B cell (primary cell): Measurements from ENCODE around the gene WDR1. TPM values are rescaled to one million over a fixed set of nuclear protein-coding genes. Genes with fewer than 3 reads are reported as not detected.

ENCODE experiments used
- ATAC-seq: fragments of 200-7000 bp; cut with Tn5 transposase; one replicate; pipeline ENCODE4 v1.10.0; 2021; ENCODE audit warnings: low read depth, mild to moderate bottlenecking, moderate number of reproducible peaks, moderate library complexity
- CTCF ChIA-PET: fragments of 350-600 bp; sonication (Branson Sonifier 250); formaldehyde crosslinking; loops from one replicate; lab custom pipeline; 2021; ENCODE audit warnings: antibody characterized with exemption, inconsistent platforms; lab: Charles Lee
- POLR2A ChIA-PET: fragments of 350-600 bp; sonication (Branson Sonifier 250); formaldehyde crosslinking; loops from one replicate; lab custom pipeline; 2021; ENCODE audit warnings: antibody characterized with exemption; lab: Charles Lee
- DNase-seq: peaks from one replicate; pipeline ENCODE4 v3.0.0; 2013
- H2AFZ ChIP-seq: 2 replicates; pipeline ENCODE4 v1.6.1; 2012; ENCODE audit warnings: mild to moderate bottlenecking, low read depth, low read length; ENCODE audit not compliant: insufficient read depth, poor library complexity, severe bottlenecking
- H3K27ac ChIP-seq, 2 donors: 1 replicate in 1 of 2; 2 replicates in 1 of 2; pipeline ENCODE4 v1.5.1; 2012 to 2013; ENCODE audit warnings: low read length in 2 of 2, mild to moderate bottlenecking in 2 of 2, moderate library complexity in 1 of 2
- H3K27me3 ChIP-seq, 4 experiments: fragments of 200-600 bp in 1 of 4; sonication (generic) in 1 of 4; replicated peaks in 1 of 4; 1 replicate in 2 of 4; 2 replicates in 2 of 4; pipeline versions ENCODE4 v1.6.1 to v1.7.0; 2013 to 2016; ENCODE audit warnings: low read length in 3 of 4, mild to moderate bottlenecking in 2 of 4, mixed read lengths in 1 of 4, moderate library complexity in 1 of 4; ENCODE audit not compliant: insufficient read depth in 4 of 4, control insufficient read depth in 3 of 4; ENCODE audit errors: control extremely low read depth in 1 of 4
- H3K36me3 ChIP-seq, 2 experiments: replicated peaks in 1 of 2; 1 replicate in 1 of 2; 2 replicates in 1 of 2; pipeline versions ENCODE4 v1.6.1 to v1.7.1; 2013; ENCODE audit warnings: low read length in 1 of 2; ENCODE audit not compliant: insufficient read depth in 2 of 2, control insufficient read depth in 1 of 2; ENCODE audit errors: control extremely low read depth in 1 of 2, extremely low read depth in 1 of 2
- H3K4me1 ChIP-seq, 2 donors: fragments of 200-600 bp in 1 of 2; sonication (generic) in 1 of 2; 1 replicate in 1 of 2; 2 replicates in 1 of 2; pipeline versions ENCODE4 v1.5.1 to v1.6.1; 2013 to 2017; ENCODE audit warnings: low read length in 2 of 2; ENCODE audit not compliant: control insufficient read depth in 2 of 2, insufficient read depth in 2 of 2
- H3K4me2 ChIP-seq: replicated peaks from 2 replicates; pipeline ENCODE3; 2012; ENCODE audit warnings: mild to moderate bottlenecking, low read depth, low read length; ENCODE audit not compliant: poor library complexity, severe bottlenecking
- H3K4me3 ChIP-seq, 5 experiments: fragments of 200-600 bp in 1 of 5; sonication (generic) in 1 of 5; 1 replicate in 3 of 5; 2 replicates in 2 of 5; pipeline versions ENCODE4 v1.5.1 to v1.7.0; 2011 to 2016; ENCODE audit warnings: low read length in 4 of 5, mild to moderate bottlenecking in 4 of 5, low read depth in 2 of 5, control low read depth in 1 of 5, moderate library complexity in 1 of 5; ENCODE audit not compliant: insufficient read depth in 1 of 5; ENCODE audit errors: control extremely low read depth in 1 of 5, extremely low read depth in 1 of 5
- H3K79me2 ChIP-seq: fragments of 200-600 bp; sonication (generic); one replicate; pipeline ENCODE4 v1.6.0; 2016; ENCODE audit warnings: low read length; ENCODE audit not compliant: control insufficient read depth, insufficient read depth
- H3K9ac ChIP-seq: fragments of 200-600 bp; sonication (generic); 2 replicates; pipeline ENCODE4 v1.6.1; 2017; ENCODE audit warnings: mild to moderate bottlenecking, low read length, moderate library complexity
- H3K9me3 ChIP-seq, 3 donors: one replicate each; pipeline versions ENCODE4 v1.6.1 to v1.7.1; 2013; ENCODE audit warnings: low read length in 2 of 3; ENCODE audit not compliant: control insufficient read depth in 2 of 3, insufficient read depth in 1 of 3; ENCODE audit errors: control extremely low read depth in 1 of 3
- H4K20me1 ChIP-seq: 2 replicates; pipeline ENCODE4 v1.6.0; 2012; ENCODE audit warnings: mild to moderate bottlenecking, low read length; ENCODE audit not compliant: insufficient read depth, control insufficient read depth, poor library complexity, severe bottlenecking
- H3K27ac Mint-ChIP-seq: one replicate; pipeline ENCODE4 v1.8.0; 2021; ENCODE audit warnings: mixed read lengths
- H3K27me3 Mint-ChIP-seq: one replicate; pipeline ENCODE4 v1.8.0; 2021; ENCODE audit warnings: mixed read lengths
- H3K4me1 Mint-ChIP-seq: one replicate; pipeline ENCODE4 v1.8.0; 2021; ENCODE audit warnings: mixed read lengths
- H3K4me3 Mint-ChIP-seq: one replicate; pipeline ENCODE4 v1.8.0; 2021; ENCODE audit warnings: mixed read lengths
- H3K9me3 Mint-ChIP-seq: one replicate; pipeline ENCODE4 v1.8.0; 2022; ENCODE audit warnings: mixed read lengths; ENCODE audit not compliant: insufficient read depth
- EZH2 ChIP-seq: IDR thresholded peaks from 2 replicates; pipeline ENCODE4 v1.6.1; 2012; ENCODE audit warnings: borderline replicate concordance, low read depth, mild to moderate bottlenecking, moderate library complexity, low read length; ENCODE audit not compliant: insufficient read depth, poor library complexity, severe bottlenecking
- WGBS: methylation state at CpG from one replicate; pipeline ENCODE4 v1.1.5; 2013; ENCODE audit warnings: missing lambda C conversion rate; ENCODE audit not compliant: insufficient coverage; 5-methylcytosine and 5-hydroxymethylcytosine counted together
- intact Hi-C: fragments of 100-400 bp; cut with micrococcal nuclease; formaldehyde crosslinking; loops from one replicate; pipeline ENCODE4 v1.10.0; 2022
- polyA plus RNA-seq: library from polyadenylated mRNA; depleted of rRNA; stranded (reverse); fragments of >200 nt; gene quantifications from 2 replicates; pipeline ENCODE4 v1.2.3, GENCODE V29; 2012
- total RNA-seq, 2 donors: library from RNA; stranded (reverse); fragments of 120-200 nt in 1 of 2; gene quantifications; 1 replicate in 1 of 2; 2 replicates in 1 of 2; pipeline versions ENCODE4 v1.2.3 to v1.2.4, GENCODE V29; 2013 to 2022
- TF ChIP-seq, protein P1 (sequence below): fragments of 200-600 bp; IDR thresholded peaks from one replicate; pipeline ENCODE4 v1.8.0; 2022; ENCODE audit warnings: antibody characterized with exemption, mild to moderate bottlenecking

The WDR1 gene
- total and polyA plus RNA-seq, 2 donors (not counting 1 experiment from before 2014, with no cell fraction given) = 134 to 217 TPM

DNA sequence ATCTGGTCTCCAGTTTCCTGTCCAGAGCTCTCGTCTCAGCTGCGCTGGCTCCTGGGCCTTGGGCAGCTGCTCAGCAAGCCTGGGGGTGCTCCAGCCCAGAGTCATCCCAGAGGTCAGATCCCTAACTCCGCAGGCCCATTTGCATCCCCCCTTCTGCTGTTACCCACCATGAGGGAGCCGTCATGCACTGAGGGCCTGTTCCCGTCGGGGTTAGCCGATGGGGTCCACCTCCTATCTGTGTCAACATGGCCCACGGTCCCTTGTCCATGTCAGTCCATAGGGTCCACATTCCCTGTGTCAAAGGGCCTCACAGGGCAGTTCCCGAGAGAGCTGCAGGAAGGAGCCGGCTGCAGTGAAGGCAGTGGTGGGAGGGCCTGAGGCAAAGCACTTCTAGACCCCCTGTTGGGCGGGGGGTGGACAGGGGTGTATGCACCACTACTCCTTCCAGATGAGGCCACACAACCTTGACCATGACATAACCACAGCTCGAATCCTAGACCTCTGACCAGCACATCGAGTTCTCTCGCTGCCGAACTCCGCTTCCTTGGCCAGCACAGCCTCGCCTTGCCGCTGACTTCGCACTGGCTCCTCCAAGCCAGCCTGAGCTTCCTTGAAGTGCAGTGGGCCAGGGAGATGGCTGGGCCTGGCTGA is 24.9 kb downstream of the WDR1 start:
- intact Hi-C loops = no loop called here
- H3K4me1 Mint-ChIP-seq = peaks cover 28% of the 10 kb centered on the region
- 98% methylated on average over 18 of the region's 19 CpGs for WGBS
- peaks cover 89% of the 10 kb centered on the region for H3K79me2 ChIP-seq
- no peaks in the 10 kb centered on the region for H3K9me3 ChIP-seq
- TF ChIP-seq EZH2 = no peak
- TF ChIP-seq, protein P1, sequence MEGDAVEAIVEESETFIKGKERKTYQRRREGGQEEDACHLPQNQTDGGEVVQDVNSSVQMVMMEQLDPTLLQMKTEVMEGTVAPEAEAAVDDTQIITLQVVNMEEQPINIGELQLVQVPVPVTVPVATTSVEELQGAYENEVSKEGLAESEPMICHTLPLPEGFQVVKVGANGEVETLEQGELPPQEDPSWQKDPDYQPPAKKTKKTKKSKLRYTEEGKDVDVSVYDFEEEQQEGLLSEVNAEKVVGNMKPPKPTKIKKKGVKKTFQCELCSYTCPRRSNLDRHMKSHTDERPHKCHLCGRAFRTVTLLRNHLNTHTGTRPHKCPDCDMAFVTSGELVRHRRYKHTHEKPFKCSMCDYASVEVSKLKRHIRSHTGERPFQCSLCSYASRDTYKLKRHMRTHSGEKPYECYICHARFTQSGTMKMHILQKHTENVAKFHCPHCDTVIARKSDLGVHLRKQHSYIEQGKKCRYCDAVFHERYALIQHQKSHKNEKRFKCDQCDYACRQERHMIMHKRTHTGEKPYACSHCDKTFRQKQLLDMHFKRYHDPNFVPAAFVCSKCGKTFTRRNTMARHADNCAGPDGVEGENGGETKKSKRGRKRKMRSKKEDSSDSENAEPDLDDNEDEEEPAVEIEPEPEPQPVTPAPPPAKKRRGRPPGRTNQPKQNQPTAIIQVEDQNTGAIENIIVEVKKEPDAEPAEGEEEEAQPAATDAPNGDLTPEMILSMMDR = no peak
- no peak overlapping the region for H3K4me2 ChIP-seq
- no peak overlapping the region for H3K4me3 ChIP-seq
- H3K4me3 Mint-ChIP-seq = no peak overlapping the region
- no peaks in the 10 kb centered on the region for H3K9me3 Mint-ChIP-seq
- ChIA-PET CTCF (no interaction called here), POLR2A (no interaction called here)
- H2AFZ ChIP-seq = no peak overlapping the region
- H4K20me1 ChIP-seq = peaks cover 99% of the 10 kb centered on the region
- DNase-seq (no peak), ATAC-seq (no peak)
- H3K27ac Mint-ChIP-seq = no peak overlapping the region
- no peaks in the 10 kb centered on the region for H3K27me3 ChIP-seq
- no peak overlapping the region for H3K9ac ChIP-seq
- H3K27ac ChIP-seq = no peak overlapping the region
- H3K4me1 ChIP-seq = peaks cover 24 to 39% of the 10 kb centered on the region in 2 donors
- no peaks in the 10 kb centered on the region for H3K27me3 Mint-ChIP-seq
- H3K36me3 ChIP-seq = peaks cover 0 to 97% of the 10 kb centered on the region in 2 experiments

- ChIA-PET CTCF (no interaction called here), POLR2A (no interaction called here)
- ATAC-seq (no peak), DNase-seq (no peak)
- Histone ChIP-seq H3K27me3 (no peaks in the 10 kb centered on the region), H3K27ac (no peak overlapping the region), H3K79me2 (peaks cover 85% of the 10 kb centered on the region), H3K4me2 (no peak overlapping the region), H3K36me3 (peaks cover 0 to 97% of the 10 kb centered on the region in 2 experiments), H3K4me1 (peaks cover 16 to 29% of the 10 kb centered on the region in 2 donors), H3K9ac (no peak overlapping the region), H3K9me3 (no peaks in the 10 kb centered on the region), H3K4me3 (no peak overlapping the region), H2AFZ (no peak overlapping the region), H4K20me1 (peaks cover 100% of the 10 kb centered on the region)
- 94% methylated on average over 21 of the region's 21 CpGs for WGBS
- Mint-ChIP-seq H3K4me1 (peaks cover 21% of the 10 kb centered on the region), H3K27ac (no peak overlapping the region), H3K9me3 (no peaks in the 10 kb centered on the region), H3K27me3 (no peaks in the 10 kb centered on the region), H3K4me3 (no peak overlapping the region)
- TF ChIP-seq, protein P1 = no peak
- no peak for TF ChIP-seq EZH2
- intact Hi-C loops = no loop called here
Measured at GRCh38 chr4:10090467-10091250, 25.9 kb downstream of the WDR1 start.
